Measurements from ENCODE around the gene NARS2. TPM values are rescaled to one million over a fixed set of nuclear protein-coding genes. Genes with fewer than 3 reads are reported as not detected.
"Not testable (repeated sequence)": the region's sequence is repeated elsewhere in the genome, so short reads cannot be mapped to it uniquely, and the experiment has no call there.

NARS2 gene
- total RNA-seq, 1 donor from 2014 or later, result 27.5 TPM

- Mint-ChIP-seq H3K4me3 (peak overlapping the region; percentile 46), H3K4me1 (ENCODE audit: unreplicated experiment) (peaks cover 30% of the 10 kb centered on the region), H3K27me3 (no peaks in the 10 kb centered on the region), H3K27ac (no peak overlapping the region), H3K9me3 (no peaks in the 10 kb centered on the region), H3K36me3 (peaks cover 17% of the 10 kb centered on the region)
- TF ChIP-seq CTCF (conservative IDR thresholded peaks at IDR 0.05), result no peak
- DNase-seq (ENCODE audit: extremely low spot score, unreplicated experiment), result no peak
These were observed 2.3 kb downstream of the NARS2 start for GRCh38 chr11:78572394-78572793.

- Mint-ChIP-seq H3K4me3 (no peak overlapping the region), H3K27ac (no peak overlapping the region), H3K9me3 (no peaks in the 10 kb centered on the region), H3K27me3 (no peaks in the 10 kb centered on the region), H3K4me1 (ENCODE audit: unreplicated experiment) (peaks cover 23% of the 10 kb centered on the region), H3K36me3 (peaks cover 20% of the 10 kb centered on the region)
- no peak for TF ChIP-seq CTCF (conservative IDR thresholded peaks at IDR 0.05)
- no peak for DNase-seq (ENCODE audit: extremely low spot score, unreplicated experiment)
These were observed 4.6 kb downstream of the NARS2 start for GRCh38 chr11:78570031-78570430.

GRCh38 chr11:78567209-78567608, 7.5 kb downstream of the NARS2 start:
- peaks cover 17% of the 10 kb centered on the region for H3K36me3 Mint-ChIP-seq
- no peak overlapping the region for H3K27ac Mint-ChIP-seq
- TF ChIP-seq CTCF (conservative IDR thresholded peaks at IDR 0.05), result no peak
- H3K4me1 Mint-ChIP-seq (ENCODE audit: unreplicated experiment), result peaks cover 6% of the 10 kb centered on the region
- H3K27me3 Mint-ChIP-seq, result no peaks in the 10 kb centered on the region
- no peak overlapping the region for H3K4me3 Mint-ChIP-seq
- DNase-seq (ENCODE audit: extremely low spot score, unreplicated experiment), result no peak
- H3K9me3 Mint-ChIP-seq, result no peaks in the 10 kb centered on the region

- Mint-ChIP-seq H3K4me3 (no peak overlapping the region), H3K4me1 (ENCODE audit: unreplicated experiment) (peaks cover 6% of the 10 kb centered on the region), H3K27ac (no peak overlapping the region), H3K36me3 (peaks cover 7% of the 10 kb centered on the region), H3K27me3 (no peaks in the 10 kb centered on the region), H3K9me3 (no peaks in the 10 kb centered on the region)
- DNase-seq (ENCODE audit: extremely low spot score, unreplicated experiment), result no peak
- peak; percentile 91 for TF ChIP-seq CTCF (conservative IDR thresholded peaks at IDR 0.05)
These were observed 9.9 kb downstream of the NARS2 start for GRCh38 chr11:78564490-78565467.

GRCh38 chr11:78564037-78564436, 10.6 kb downstream of the NARS2 start:
- not testable (repeated sequence) for H3K4me1 Mint-ChIP-seq (ENCODE audit: unreplicated experiment); H3K9me3 Mint-ChIP-seq; H3K4me3 Mint-ChIP-seq; H3K27ac Mint-ChIP-seq; H3K27me3 Mint-ChIP-seq; DNase-seq (ENCODE audit: extremely low spot score, unreplicated experiment)
- peaks cover 13% of the 10 kb centered on the region for H3K36me3 Mint-ChIP-seq

- H3K4me1 Mint-ChIP-seq (ENCODE audit: unreplicated experiment); H3K27ac Mint-ChIP-seq; H3K27me3 Mint-ChIP-seq; H3K9me3 Mint-ChIP-seq; DNase-seq (ENCODE audit: extremely low spot score, unreplicated experiment); H3K4me3 Mint-ChIP-seq: not testable (repeated sequence)
- H3K36me3 Mint-ChIP-seq, result peaks cover 16% of the 10 kb centered on the region
These were observed 11.6 kb downstream of the NARS2 start for GRCh38 chr11:78563090-78563489.

Data from type B pancreatic cell (in vitro differentiated cells).